CD14-positive monocyte (primary cell): ENCODE measurements around the gene KCNJ10. TPM values are rescaled to one million over a fixed set of nuclear protein-coding genes. Genes with fewer than 3 reads are reported as not detected.
A peak's percentile ranks its signal among the peaks of the same experiment; 100 is the strongest.

Experiments used
- DNase-seq, 3 donors: peaks; one replicate each; pipeline ENCODE4 v3.0.0-alpha.2; 2011 to 2022
- H2AFZ ChIP-seq: 2 replicates; pipeline ENCODE4 v1.6.0; 2012; ENCODE audit warnings: mild to moderate bottlenecking, low read depth, low read length, inconsistent platforms; ENCODE audit not compliant: insufficient read depth, poor library complexity, severe bottlenecking
- H3K27ac ChIP-seq, 2 donors: 1 replicate in 1 of 2; 2 replicates in 1 of 2; pipeline ENCODE4 v1.5.1; 2012 to 2013; ENCODE audit warnings: low read length in 2 of 2, control low read depth in 1 of 2, inconsistent platforms in 1 of 2, low read depth in 1 of 2, mild to moderate bottlenecking in 1 of 2
- H3K27me3 ChIP-seq, 2 donors: one replicate each; pipeline versions ENCODE4 v1.6.0 to v1.6.1; 2011 to 2013; ENCODE audit warnings: low read length in 2 of 2; ENCODE audit not compliant: control insufficient read depth in 2 of 2, insufficient read depth in 2 of 2
- H3K36me3 ChIP-seq, 2 donors: replicated peaks in 1 of 2; 1 replicate in 1 of 2; 2 replicates in 1 of 2; pipeline versions ENCODE4 v1.5.1 to v1.6.1; 2012 to 2013; ENCODE audit warnings: low read length in 2 of 2, control low read depth in 1 of 2, inconsistent platforms in 1 of 2, mild to moderate bottlenecking in 1 of 2; ENCODE audit not compliant: insufficient read depth in 2 of 2, control insufficient read depth in 1 of 2
- H3K4me1 ChIP-seq, 2 donors: 1 replicate in 1 of 2; 2 replicates in 1 of 2; pipeline versions ENCODE4 v1.5.1 to v1.6.1; 2012 to 2013; ENCODE audit warnings: low read length in 2 of 2, control low read depth in 1 of 2, inconsistent platforms in 1 of 2, mild to moderate bottlenecking in 1 of 2, moderate library complexity in 1 of 2; ENCODE audit not compliant: insufficient read depth in 2 of 2, control insufficient read depth in 1 of 2
- H3K4me2 ChIP-seq: replicated peaks from 2 replicates; pipeline ENCODE3; 2012; ENCODE audit warnings: low read length, moderate library complexity, mild to moderate bottlenecking; ENCODE audit not compliant: poor library complexity, severe bottlenecking; ENCODE audit errors: extremely low read depth
- H3K4me3 ChIP-seq, 3 experiments: fragments of 200-600 bp in 1 of 3; sonication (generic) in 1 of 3; replicated peaks in 1 of 3; 1 replicate in 2 of 3; 2 replicates in 1 of 3; pipeline ENCODE4 v1.5.1; 2011 to 2013; ENCODE audit warnings: low read length in 3 of 3, mild to moderate bottlenecking in 3 of 3, control low read depth in 2 of 3, low read depth in 2 of 3, inconsistent platforms in 1 of 3, moderate library complexity in 1 of 3
- H3K79me2 ChIP-seq: 2 replicates; pipeline ENCODE4 v1.6.0; 2012; ENCODE audit warnings: mild to moderate bottlenecking, control low read depth, inconsistent platforms, low read length, moderate library complexity; ENCODE audit not compliant: insufficient read depth
- H3K9ac ChIP-seq: 2 replicates; pipeline ENCODE4 v1.6.0; 2017; ENCODE audit warnings: low read length, mild to moderate bottlenecking; ENCODE audit not compliant: insufficient read depth, poor library complexity, severe bottlenecking
- H3K9me3 ChIP-seq, 2 donors: replicated peaks in 1 of 2; 1 replicate in 1 of 2; 2 replicates in 1 of 2; pipeline versions ENCODE4 v1.5.1 to v1.6.1; 2012 to 2013; ENCODE audit warnings: low read length in 2 of 2, control low read depth in 1 of 2; ENCODE audit not compliant: control insufficient read depth in 1 of 2, insufficient read depth in 1 of 2
- H4K20me1 ChIP-seq: 2 replicates; pipeline ENCODE4 v1.6.0; 2012; ENCODE audit warnings: mild to moderate bottlenecking, low read length, control low read depth, moderate library complexity; ENCODE audit not compliant: insufficient read depth
- H3K27ac Mint-ChIP-seq, 7 donors: one replicate each; pipeline ENCODE4 v1.8.0; 2020; ENCODE audit warnings: mild to moderate bottlenecking in 7 of 7, mixed read lengths in 7 of 7, moderate library complexity in 6 of 7, inconsistent platforms in 2 of 7
- H3K27me3 Mint-ChIP-seq, 3 donors: one replicate each; pipeline ENCODE4 v1.8.0; 2021 to 2022; ENCODE audit warnings: low read depth in 3 of 3, mild to moderate bottlenecking in 3 of 3, mixed read lengths in 3 of 3, moderate library complexity in 3 of 3, inconsistent platforms in 1 of 3
- H3K36me3 Mint-ChIP-seq, 2 donors: one replicate each; pipeline ENCODE4 v1.8.0; 2020; ENCODE audit warnings: mixed read lengths in 2 of 2, inconsistent platforms in 1 of 2, mild to moderate bottlenecking in 1 of 2
- H3K4me1 Mint-ChIP-seq: one replicate; pipeline ENCODE4 v1.8.0; 2020; ENCODE audit warnings: mild to moderate bottlenecking, mixed read lengths
- H3K4me3 Mint-ChIP-seq, 2 donors: one replicate each; pipeline ENCODE4 v1.8.0; 2020; ENCODE audit warnings: mild to moderate bottlenecking in 2 of 2, mixed read lengths in 2 of 2, moderate library complexity in 1 of 2
- H3K9me3 Mint-ChIP-seq, 7 donors: one replicate each; pipeline ENCODE4 v1.8.0; 2020 to 2022; ENCODE audit warnings: mixed read lengths in 7 of 7, mild to moderate bottlenecking in 6 of 7, moderate library complexity in 6 of 7, inconsistent platforms in 2 of 7
- CTCF ChIP-seq: fragments of 200-600 bp; IDR thresholded peaks from one replicate; pipeline ENCODE4 v1.8.0; 2022; ENCODE audit warnings: antibody characterized with exemption, mild to moderate bottlenecking
- WGBS: methylation state at CpG from one replicate; pipeline ENCODE4 v1.1.5; 2013; ENCODE audit warnings: missing lambda C conversion rate; ENCODE audit not compliant: insufficient coverage; 5-methylcytosine and 5-hydroxymethylcytosine counted together
- intact Hi-C, 2 donors: fragments of 100-400 bp; cut with micrococcal nuclease; formaldehyde crosslinking; loops; one replicate each; pipeline versions ENCODE4 v1.15.0 to v1.15.1; 2023
- polyA plus RNA-seq, 3 donors: library from polyadenylated mRNA; depleted of rRNA in 1 of 3; unstranded in 2 of 3; stranded (reverse) in 1 of 3; fragments of 300-500 nt in 2 of 3; fragments of >200 nt in 1 of 3; fragmentation: Illumina TruSeq in 2 of 3; gene quantifications; 1 replicate in 2 of 3; 2 replicates in 1 of 3; pipeline ENCODE4 v1.2.3, GENCODE V29; 2012 to 2021

The KCNJ10 gene
- polyA plus RNA-seq, 3 donors: 0.23 TPM; not detected in 2

- no peak overlapping the region for H3K9ac ChIP-seq
- H3K9me3 ChIP-seq: no peaks in the 10 kb centered on the region
- no peak overlapping the region for H3K4me2 ChIP-seq
- H3K36me3 ChIP-seq: no peaks in the 10 kb centered on the region
- H3K4me3 ChIP-seq: no peak overlapping the region
- intact Hi-C loops: no loop called here
- H3K27me3 ChIP-seq: peaks cover 0 to 6% of the 10 kb centered on the region in 2 donors
- no peak for TF ChIP-seq CTCF
- Mint-ChIP-seq H3K4me1 (peaks cover 27% of the 10 kb centered on the region), H3K27me3 (peaks cover 1 to 17% (median 1%) of the 10 kb centered on the region in 3 donors), H3K36me3 (peaks cover 0 to 5% of the 10 kb centered on the region in 2 donors), H3K4me3 (no peak overlapping the region), H3K9me3 (peaks cover 0 to 4% (median 0%) of the 10 kb centered on the region in 7 donors), H3K27ac (peak overlapping the region in 2 of 7 donors; percentile 11 to 24)
- no peak for DNase-seq
- H3K27ac ChIP-seq: no peak overlapping the region
- no peak overlapping the region for H2AFZ ChIP-seq
- peaks cover 14 to 24% of the 10 kb centered on the region in 2 donors for H3K4me1 ChIP-seq
- WGBS: no CpG with 5 or more reads among the region's 2 CpGs
- no peaks in the 10 kb centered on the region for H3K79me2 ChIP-seq
- H4K20me1 ChIP-seq: no peaks in the 10 kb centered on the region
Observed at GRCh38 chr1:159951016-159951415, 118.9 kb downstream of the KCNJ10 start.

- no peaks in the 10 kb centered on the region for H3K9me3 ChIP-seq
- H3K36me3 ChIP-seq: no peaks in the 10 kb centered on the region
- H3K79me2 ChIP-seq: no peaks in the 10 kb centered on the region
- 100% methylated on average over 3 of the region's 4 CpGs for WGBS
- H3K4me1 ChIP-seq: peaks cover 24 to 34% of the 10 kb centered on the region in 2 donors
- no peak overlapping the region for H3K4me2 ChIP-seq
- H3K27ac ChIP-seq: no peak overlapping the region
- H3K27me3 Mint-ChIP-seq: peaks cover 10 to 26% (median 12%) of the 10 kb centered on the region in 3 donors
- intact Hi-C loops: no loop called here
- H3K4me1 Mint-ChIP-seq: peaks cover 35% of the 10 kb centered on the region
- TF ChIP-seq CTCF: no peak
- no peak overlapping the region for H3K9ac ChIP-seq
- peaks cover 3 to 15% of the 10 kb centered on the region in 2 donors for H3K27me3 ChIP-seq
- H3K4me3 ChIP-seq: no peak overlapping the region
- H2AFZ ChIP-seq: no peak overlapping the region
- peaks cover 0 to 7% of the 10 kb centered on the region in 2 donors for H3K36me3 Mint-ChIP-seq
- H3K4me3 Mint-ChIP-seq: no peak overlapping the region
- DNase-seq: no peak
- peaks cover 0 to 4% (median 0%) of the 10 kb centered on the region in 7 donors for H3K9me3 Mint-ChIP-seq
- no peaks in the 10 kb centered on the region for H4K20me1 ChIP-seq
- H3K27ac Mint-ChIP-seq: no peak overlapping the region
Observed at GRCh38 chr1:159949981-159950381, 120.0 kb downstream of the KCNJ10 start.
